ENCODE data around the gene RUNDC3A.
A peak's percentile ranks its signal among the peaks of the same experiment; 100 is the strongest.
"Not testable (repeated sequence)": the region's sequence is repeated elsewhere in the genome, so short reads cannot be mapped to it uniquely, and the experiment has no call there.

RUNDC3A gene

DNA sequence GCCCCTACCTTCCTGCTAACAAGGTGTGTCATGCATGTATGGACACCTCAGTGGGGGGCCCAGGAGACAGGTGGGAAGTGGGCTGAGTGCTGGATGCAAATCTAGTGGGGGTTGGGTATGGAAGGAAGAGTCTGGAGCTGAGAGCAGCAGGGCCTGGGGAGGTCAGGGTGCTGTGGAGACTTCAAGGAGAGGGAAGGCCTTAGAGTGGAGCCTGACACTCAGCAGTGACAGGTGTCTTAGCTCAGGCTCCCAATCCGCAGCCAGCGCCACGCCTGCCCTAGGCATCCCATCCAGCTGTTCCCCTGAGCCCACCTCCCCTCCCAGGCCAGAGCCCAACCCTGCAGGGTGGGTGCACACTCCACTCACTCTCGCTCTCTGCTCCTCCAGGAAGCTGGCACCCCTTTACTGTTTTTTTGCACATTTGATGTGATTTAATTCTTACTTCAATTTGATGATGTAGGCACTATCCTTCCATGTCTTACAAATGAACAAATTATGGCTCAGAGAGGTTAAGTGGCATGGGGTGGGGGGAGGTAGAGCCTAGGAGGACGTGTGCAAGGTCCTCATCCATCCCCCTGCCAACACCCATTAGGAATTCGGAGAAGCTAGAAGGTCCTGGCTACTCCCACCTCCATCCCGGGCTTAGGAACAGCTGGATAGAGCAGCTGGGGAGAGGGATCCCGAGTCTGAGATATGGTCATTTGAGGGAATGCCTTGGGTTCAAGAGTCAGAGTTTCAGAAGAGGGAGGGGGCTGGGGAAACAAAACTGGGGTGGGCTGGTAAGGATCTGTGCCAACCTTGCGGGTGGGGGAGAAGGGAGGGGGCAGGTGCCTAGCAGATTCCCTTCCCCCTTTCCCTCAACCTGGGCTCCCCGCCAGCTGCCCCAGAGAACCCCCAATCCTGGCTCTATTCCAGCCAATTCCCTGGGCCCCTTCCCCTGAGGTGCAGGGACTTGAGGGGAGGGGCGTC, 53.2 kb downstream of the RUNDC3A start:
- DNase-seq = no peak

DNA sequence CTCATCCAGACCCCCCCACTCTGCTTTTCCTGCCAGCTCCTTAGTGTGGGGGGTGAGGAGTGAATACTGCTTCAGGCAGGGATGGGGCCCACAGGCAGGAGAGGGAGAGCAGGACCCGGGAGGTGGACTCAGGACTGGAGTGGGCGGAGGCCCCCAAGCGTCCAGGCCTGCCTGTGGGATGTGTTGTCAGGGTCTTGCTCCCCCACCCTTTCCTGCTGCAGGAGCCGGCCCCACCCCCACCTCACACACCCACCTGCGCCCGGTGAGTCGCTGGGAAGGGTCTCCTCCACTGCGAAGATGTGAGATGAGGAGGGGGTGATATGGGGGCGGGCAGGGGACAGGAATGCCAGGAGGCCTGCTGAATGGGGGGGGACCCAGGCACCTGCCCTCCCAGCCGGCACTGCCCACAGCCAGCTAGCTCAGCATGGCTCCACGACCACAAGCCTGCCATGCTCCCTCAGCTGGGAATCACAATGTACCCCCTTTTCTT, 54.1 kb downstream of the RUNDC3A start:
- no peak for DNase-seq

DNA sequence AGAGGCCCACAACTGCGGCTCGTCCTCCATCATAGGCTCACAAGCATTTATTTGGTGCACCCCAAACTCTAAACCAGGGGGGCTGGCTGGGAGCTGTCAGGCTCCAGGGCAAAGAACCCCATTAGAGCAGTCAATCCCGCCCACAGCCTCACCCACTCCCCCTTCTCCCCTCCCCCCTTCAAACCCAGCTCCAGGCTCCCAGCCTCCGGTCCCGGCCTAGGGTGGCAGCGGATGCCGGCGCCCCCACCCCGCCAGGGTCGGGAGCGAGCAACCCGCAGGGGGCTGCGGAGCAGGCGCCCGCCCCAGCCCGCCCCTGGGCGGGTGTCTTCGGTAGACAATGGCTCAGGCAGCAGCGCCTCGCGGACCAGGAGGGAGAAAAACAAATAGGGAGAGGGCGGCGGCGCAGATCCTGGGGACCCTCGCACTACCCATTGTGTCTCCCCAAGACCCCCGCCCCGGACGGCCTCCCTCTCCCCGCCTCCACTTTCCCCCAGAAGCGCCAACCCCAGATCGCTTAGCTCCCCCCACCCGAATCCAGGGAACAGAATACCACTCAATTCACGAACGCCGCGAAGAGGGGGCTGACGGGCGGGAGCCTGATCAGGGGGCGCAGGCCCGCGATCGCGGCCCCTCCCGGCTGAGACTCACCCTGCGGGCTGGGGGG, 54.7 kb downstream of the RUNDC3A start:
- DNase-seq = no peak

DNA sequence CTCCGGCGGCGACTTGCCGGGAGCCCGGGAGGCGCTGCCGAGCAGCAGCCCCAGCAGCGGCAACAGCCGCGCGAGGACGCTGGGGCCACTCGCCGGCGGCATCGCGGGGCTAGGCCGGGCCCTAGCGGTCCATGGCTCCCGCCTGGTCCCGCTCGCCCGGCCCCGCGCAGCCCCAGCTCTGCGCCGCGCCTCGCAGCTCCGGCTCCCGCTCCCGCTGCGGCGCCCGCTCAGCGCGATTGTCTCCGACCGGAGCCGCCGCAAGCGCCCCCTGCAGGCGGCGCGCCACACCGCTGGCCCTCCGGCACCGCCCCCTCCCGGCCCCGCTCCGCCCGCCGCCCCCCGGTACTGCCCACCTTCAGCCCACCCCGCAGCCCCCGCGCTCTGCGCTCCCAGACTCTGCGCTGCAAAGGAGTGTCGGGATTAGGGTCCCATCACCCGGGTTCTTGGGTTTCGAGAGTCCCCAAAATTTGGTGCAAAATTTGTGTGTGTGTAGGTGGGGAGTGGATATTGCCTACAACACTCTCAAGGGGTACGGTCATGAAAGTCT, 55.3 kb downstream of the RUNDC3A start, which contains the start of gene FAM171A2:
Gene FAM171A2 (minus strand): TSS at position 241 of the 547 bp plus-strand sequence. CDS start 139 bp downstream, at position 102.
- DNase-seq = peak; percentile 26

DNA sequence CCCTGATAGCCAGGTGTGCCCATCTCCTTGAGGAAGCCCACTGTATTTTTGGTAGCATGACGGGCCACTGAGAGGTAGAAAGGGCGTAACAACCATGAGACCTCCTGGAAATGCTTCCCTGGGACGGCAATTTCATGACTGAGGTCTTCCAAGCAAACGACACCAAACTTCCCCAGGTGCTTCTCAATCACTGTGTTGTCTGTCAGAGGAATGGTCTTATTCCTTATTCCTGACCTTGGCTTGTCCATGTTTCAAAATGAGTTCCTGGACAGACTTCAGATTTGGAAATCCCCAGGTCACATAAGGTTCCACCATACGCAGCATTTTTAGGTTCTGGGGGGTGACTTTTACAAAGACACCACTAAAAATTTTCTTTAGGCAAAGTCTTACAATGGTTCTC, 56.6 kb downstream of the RUNDC3A start:
- DNase-seq = not testable (repeated sequence)

DNA sequence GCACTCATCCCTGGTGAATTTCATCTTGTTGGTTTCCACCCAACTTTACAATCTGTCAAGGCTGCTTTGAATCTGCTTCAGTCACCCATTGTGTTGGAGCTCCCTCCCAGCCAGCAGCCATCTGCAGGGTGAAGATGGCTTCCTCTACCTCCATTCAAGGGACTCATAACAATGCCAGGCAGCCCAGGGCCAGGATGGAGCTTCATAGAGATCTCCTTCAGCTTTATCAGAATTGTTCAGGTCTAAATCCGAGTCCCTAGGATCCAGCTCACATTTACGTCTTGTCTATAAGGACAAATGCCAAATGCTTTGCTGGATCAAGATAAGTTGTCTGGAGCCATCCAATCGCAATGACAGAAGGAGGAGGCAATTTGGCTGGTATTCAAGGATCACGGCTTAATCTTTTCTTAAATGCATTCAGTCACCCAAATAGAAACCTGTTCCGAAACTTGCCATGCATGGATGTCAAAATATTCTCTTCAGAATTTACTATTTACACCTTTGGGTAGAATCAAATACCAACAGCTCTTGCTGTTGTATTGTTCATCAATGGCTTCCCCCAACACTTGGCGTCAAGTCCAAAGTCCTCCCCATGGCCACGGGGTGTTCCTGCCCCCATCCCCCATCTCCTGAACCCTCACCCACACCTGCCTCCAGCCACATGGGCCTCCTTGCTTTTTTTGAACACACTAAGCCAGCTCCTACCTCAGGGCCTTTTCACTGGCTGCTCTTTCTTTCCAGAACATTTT, 59.0 kb downstream of the RUNDC3A start:
- DNase-seq = no peak

Measured in NCI-H1048 (cell line).